Calu3 (cell line): Measurements from ENCODE around the gene TRIM38. TPM values are rescaled to one million over a fixed set of nuclear protein-coding genes. Genes with fewer than 3 reads are reported as not detected.

ENCODE experiments used
- BruUV-seq: library from RNA; stranded (reverse); fragments of 400-500 nt; replicated peaks from 2 replicates; lab custom pipeline; 2021; lab: Mats Ljungman, UMichigan
- CTCF ChIA-PET: fragments of 300-600 bp; sonication (Branson Sonifier 250); formaldehyde crosslinking; loops from one replicate; lab custom pipeline; 2022; ENCODE audit warnings: antibody characterized with exemption; lab: Charles Lee
- DNase-seq: peaks from one replicate; pipeline ENCODE4 v3.0.0; 2022
- H3K27ac Mint-ChIP-seq: one replicate; pipeline ENCODE4 v1.8.0; 2022; ENCODE audit warnings: mixed read lengths; ENCODE audit not compliant: unreplicated experiment
- H3K27me3 Mint-ChIP-seq: one replicate; pipeline ENCODE4 v1.8.0; 2022; ENCODE audit warnings: mixed read lengths; ENCODE audit not compliant: unreplicated experiment
- H3K36me3 Mint-ChIP-seq: one replicate; pipeline ENCODE4 v1.8.0; 2022; ENCODE audit warnings: mild to moderate bottlenecking, moderate library complexity, mixed read lengths; ENCODE audit not compliant: insufficient read depth, unreplicated experiment
- H3K4me1 Mint-ChIP-seq: one replicate; pipeline ENCODE4 v1.8.0; 2022; ENCODE audit warnings: mild to moderate bottlenecking, low read depth, mixed read lengths; ENCODE audit not compliant: unreplicated experiment
- H3K4me3 Mint-ChIP-seq: one replicate; pipeline ENCODE4 v1.8.0; 2022; ENCODE audit warnings: mild to moderate bottlenecking, low read depth, moderate library complexity, mixed read lengths; ENCODE audit not compliant: unreplicated experiment
- H3K9me3 Mint-ChIP-seq: one replicate; pipeline ENCODE4 v1.8.0; 2022; ENCODE audit warnings: low read depth, mixed read lengths; ENCODE audit not compliant: unreplicated experiment
- CTCF ChIP-seq: fragments of 200-600 bp; IDR thresholded peaks from one replicate; pipeline ENCODE4 v1.8.0; 2022; ENCODE audit warnings: antibody characterized with exemption; ENCODE audit not compliant: unreplicated experiment
- intact Hi-C: fragments of 100-400 bp; cut with micrococcal nuclease; formaldehyde crosslinking; loops from one replicate; pipeline ENCODE4 v1.10.0; 2022; ENCODE audit not compliant: unreplicated experiment
- total RNA-seq: library from RNA; stranded (reverse); gene quantifications from 2 replicates; pipeline ENCODE4 v1.2.3, GENCODE V29; 2022

The TRIM38 gene
- total RNA-seq, 1 experiment from 2014 or later, result 20.6 TPM

DNA sequence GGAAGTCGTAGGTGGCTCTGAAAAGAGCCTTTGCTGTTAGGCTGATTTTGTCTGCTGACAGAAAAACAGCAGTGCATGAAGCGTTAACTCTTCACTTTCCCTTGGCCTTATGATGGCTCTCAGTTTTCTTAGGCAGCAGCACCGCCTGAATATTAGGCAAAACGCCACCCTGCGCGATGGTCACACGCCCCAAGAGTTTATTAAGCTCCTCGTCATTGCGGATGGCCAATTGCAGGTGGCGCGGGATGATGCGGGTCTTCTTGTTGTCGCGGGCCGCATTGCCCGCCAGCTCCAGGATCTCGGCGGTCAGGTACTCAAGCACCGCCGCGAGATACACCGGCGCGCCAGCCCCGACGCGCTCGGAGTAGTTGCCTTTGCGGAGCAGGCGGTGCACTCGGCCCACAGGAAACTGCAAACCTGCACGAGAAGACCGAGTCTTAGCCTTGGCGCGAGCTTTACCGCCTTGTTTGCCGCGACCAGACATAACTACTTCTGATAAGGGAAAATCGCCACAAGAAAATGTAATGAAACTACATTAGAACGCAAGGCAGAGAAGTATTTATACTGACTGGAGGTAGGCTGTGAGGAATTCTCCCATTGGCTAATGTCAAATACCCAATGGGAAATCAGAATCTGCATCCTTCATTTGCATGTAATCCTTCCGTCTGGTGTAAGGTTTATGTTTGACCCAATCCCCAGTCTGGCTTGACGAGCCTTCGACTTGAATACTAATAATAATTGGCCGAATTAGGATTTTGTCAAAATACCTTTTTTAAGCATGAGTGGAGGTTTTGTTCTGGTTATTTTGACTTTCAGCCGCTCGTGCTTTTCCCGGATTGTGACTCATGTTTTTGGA lies 70.7 kb downstream of the TRIM38 start:
- BruUV-seq, result TSS peak; percentile 29
- H3K4me1 Mint-ChIP-seq, result peaks cover 62% of the 10 kb centered on the region
- no peaks in the 10 kb centered on the region for H3K27me3 Mint-ChIP-seq
- no peaks in the 10 kb centered on the region for H3K9me3 Mint-ChIP-seq
- intact Hi-C loops, result loop anchor here (2.0 to 5.0 kb wide), 2 partner anchors 21 to 164 kb away; a partner anchor contains a TSS
- CTCF ChIA-PET, result interaction anchor here (0.5 to 3.3 kb wide), 6 partner anchors 10 to 165 kb away, joined by 3 to 20 read pairs (median 5); a partner anchor contains a TSS
- H3K27ac Mint-ChIP-seq, result peak overlapping the region; percentile 100
- H3K4me3 Mint-ChIP-seq, result peak overlapping the region; percentile 88
- no peak for TF ChIP-seq CTCF
- DNase-seq, result peak; percentile 64
- peaks cover 60% of the 10 kb centered on the region for H3K36me3 Mint-ChIP-seq

GRCh38 chr6:26033941-26034354 lies 71.3 kb downstream of the TRIM38 start:
- intact Hi-C loops, result loop anchor here (2.0 to 5.0 kb wide), 2 partner anchors 21 to 163 kb away; a partner anchor contains a TSS
- DNase-seq, result no peak
- BruUV-seq, result TSS peak; percentile 93
- CTCF ChIA-PET, result interaction anchor here (1.0 kb wide), 1 partner anchor 164 kb away, joined by 4 read pairs; no protein-coding TSS in a partner anchor
- Mint-ChIP-seq H3K9me3 (no peaks in the 10 kb centered on the region), H3K4me1 (peaks cover 55% of the 10 kb centered on the region), H3K27ac (peak overlapping the region; percentile 100), H3K27me3 (no peaks in the 10 kb centered on the region), H3K4me3 (peak overlapping the region; percentile 88), H3K36me3 (peaks cover 54% of the 10 kb centered on the region)
- no peak for TF ChIP-seq CTCF

- intact Hi-C loops, result loop anchor here (5.0 kb wide), 1 partner anchor 162 kb away; a partner anchor contains a TSS
- H3K27me3 Mint-ChIP-seq, result no peaks in the 10 kb centered on the region
- H3K9me3 Mint-ChIP-seq, result no peaks in the 10 kb centered on the region
- DNase-seq, result no peak
- peaks cover 47% of the 10 kb centered on the region for H3K4me1 Mint-ChIP-seq
- H3K4me3 Mint-ChIP-seq, result peak overlapping the region; percentile 88
- no peak for TF ChIP-seq CTCF
- BruUV-seq, result no TSS peak
- peaks cover 54% of the 10 kb centered on the region for H3K36me3 Mint-ChIP-seq
- CTCF ChIA-PET, result no interaction called here
- H3K27ac Mint-ChIP-seq, result peak overlapping the region; percentile 100
Observed at GRCh38 chr6:26034905-26035304, 72.3 kb downstream of the TRIM38 start.

Other genes starting within 250 kb of the TRIM38 start
- gene SLC17A4, start 208.1 kb upstream of the TRIM38 start, total RNA-seq, result 1.9 and 3.4 TPM in 2 replicates
- not detected in 2 replicates for gene SLC17A1, start 130.8 kb upstream of the TRIM38 start, total RNA-seq
- not detected in 2 replicates for gene SLC17A3, start 88.6 kb upstream of the TRIM38 start, total RNA-seq
- not detected in 2 replicates for gene SLC17A2, start 32.1 kb upstream of the TRIM38 start, total RNA-seq
- 24.9 and 27.1 TPM in 2 replicates for gene HFE, start 124.6 kb downstream of the TRIM38 start, total RNA-seq